ENCODE measurements around the gene CACNA2D1.

CACNA2D1 gene

DNA sequence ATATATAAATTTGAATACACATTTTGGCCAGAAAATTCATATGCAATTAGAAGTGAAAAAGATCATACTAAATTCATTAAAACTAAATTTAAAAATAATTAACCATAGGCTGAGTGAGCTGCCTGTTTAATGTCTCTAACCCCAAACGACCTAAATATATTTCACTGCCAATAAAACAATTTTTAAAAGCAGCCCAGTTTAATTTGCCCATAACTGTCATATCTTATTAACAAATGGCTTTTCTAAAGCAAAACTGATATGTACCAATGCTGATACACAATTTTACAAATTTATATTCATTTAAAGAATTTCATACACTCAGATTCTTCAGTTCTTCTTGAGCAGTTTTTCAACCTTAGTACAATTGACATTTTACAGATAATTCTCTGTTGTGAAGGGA lies 99.9 kb downstream of the CACNA2D1 start:
- DNase-seq (ENCODE audit: low read depth) = no peak

DNA sequence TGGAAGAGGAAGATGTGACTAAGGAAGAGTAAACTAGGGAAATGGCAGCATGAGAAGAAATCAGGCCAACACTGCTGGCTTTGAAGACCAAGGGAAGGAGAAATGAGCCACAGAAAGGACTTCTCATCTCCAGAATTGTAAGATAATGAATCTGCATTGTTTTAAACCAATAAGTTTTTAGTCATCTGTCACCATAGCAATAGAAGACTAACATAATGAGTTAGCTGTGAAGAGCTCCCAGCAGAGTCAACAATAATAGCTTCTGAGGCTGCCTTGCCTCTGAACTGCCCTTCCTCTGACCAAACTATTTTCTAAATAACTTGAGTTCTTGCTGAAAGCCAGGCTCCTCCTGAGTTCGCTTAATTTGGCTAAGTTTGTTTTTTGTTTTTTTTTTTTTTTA lies 103.6 kb downstream of the CACNA2D1 start:
- no peak for DNase-seq (ENCODE audit: low read depth)

DNA sequence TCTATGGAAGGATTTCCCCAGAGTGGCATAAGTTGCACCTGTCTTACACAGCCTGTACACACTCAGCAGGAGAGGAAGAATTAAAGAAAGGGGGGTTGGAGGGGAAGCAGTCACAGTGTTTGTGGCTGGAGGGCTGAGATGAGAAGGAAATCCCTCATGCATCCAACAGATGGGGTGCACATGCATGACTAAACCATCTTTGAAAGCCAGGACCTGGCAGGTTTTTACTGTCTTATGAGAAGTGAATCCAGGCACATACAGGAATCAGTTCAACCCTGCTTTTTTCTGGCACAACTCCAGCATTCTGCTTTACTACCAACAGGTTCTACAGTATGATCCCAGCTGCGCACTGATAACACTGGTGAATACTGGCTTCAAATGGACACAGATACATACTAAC lies 107.7 kb downstream of the CACNA2D1 start:
- peak; percentile 17 for DNase-seq (ENCODE audit: low read depth)

DNA sequence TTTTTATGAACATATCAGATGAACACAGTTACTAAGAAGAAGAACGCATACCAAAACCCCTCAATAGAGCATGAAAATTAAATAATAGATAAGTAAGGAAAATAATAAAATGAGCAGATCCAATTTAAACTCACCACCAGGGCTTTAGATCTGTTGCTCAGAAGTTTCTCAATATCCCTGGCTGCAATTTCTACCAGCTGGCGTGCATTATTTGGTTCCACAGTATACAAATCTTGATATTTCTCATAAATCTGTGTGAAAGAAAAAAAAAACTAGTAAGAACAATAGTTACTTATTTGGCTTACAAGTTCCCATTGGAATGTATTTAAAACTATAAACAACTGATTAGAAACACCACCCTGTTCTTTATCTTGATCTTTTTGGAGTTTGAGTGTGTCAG lies 108.6 kb downstream of the CACNA2D1 start:
- DNase-seq (ENCODE audit: low read depth) = no peak

- no peak for DNase-seq (ENCODE audit: low read depth)
Measured at GRCh38 chr7:82331234-82331633, 112.3 kb downstream of the CACNA2D1 start.

- no peak for DNase-seq (ENCODE audit: low read depth)
Measured at GRCh38 chr7:82330706-82331215, 112.8 kb downstream of the CACNA2D1 start.

DNA sequence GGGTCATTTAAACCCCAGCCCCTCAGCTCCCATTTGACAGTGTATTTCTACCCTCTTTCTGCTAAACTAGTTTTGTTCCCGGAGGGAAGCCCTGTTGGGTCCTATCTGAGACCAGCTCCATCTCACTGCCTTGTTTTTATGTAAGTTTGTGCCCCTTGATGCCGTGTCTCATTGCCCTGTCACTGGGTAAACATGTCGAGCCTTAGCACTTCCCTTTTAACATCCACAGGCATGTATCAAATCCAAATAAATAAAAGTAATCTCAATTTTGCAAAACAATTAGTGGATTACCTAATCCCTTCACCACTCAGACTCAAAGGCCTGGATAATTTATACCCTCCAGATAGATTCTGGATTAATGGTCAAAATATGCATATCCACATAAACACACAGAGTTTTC lies 115.7 kb downstream of the CACNA2D1 start:
- no peak for DNase-seq (ENCODE audit: low read depth)

GRCh38 chr7:82325416-82325815 lies 118.2 kb downstream of the CACNA2D1 start:
- DNase-seq (ENCODE audit: low read depth) = peak; percentile 66

DNA sequence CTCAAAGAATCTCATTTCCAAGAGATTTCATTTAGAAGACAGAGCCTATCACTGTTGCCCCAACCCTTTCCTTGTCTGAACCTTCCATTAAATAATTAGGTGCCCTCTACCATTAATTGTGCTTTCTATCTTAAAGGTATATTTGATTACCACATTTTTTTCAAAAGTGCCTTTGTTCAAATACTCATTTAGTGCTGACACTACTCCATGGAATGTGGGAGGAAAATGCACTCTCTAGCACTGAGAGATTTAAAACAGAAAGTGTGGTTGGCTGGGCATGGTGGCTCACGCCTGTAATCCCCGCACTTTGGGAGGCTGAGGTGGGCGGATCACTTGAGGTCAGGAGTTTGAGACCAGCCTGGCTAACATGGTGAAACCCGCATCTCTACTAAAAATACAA lies 119.8 kb downstream of the CACNA2D1 start:
- DNase-seq (ENCODE audit: low read depth) = peak; percentile 45

DNA sequence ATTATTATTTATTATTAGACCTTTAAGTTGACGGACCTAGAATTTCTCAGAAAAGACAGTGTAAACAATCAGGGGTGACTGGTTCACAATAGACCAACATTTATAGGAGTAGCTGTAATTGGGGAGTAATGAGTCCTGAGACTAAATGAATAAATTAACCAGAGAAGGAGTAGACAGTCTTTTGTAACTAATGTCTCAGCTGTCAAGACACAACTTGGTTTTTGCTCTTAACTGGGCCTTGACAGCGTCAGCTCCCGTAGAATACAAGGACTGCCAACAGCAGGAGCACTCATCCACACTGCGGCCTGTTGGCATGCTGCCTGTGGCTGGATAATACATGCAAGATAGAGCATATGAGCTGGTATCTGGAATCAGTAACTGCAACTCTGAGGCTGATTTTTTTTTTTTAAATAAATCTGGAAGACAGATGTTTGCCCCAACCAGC lies 123.9 kb downstream of the CACNA2D1 start:
- DNase-seq (ENCODE audit: low read depth) = peak; percentile 91

- no peak for DNase-seq (ENCODE audit: low read depth)
Measured at GRCh38 chr7:82318786-82319185, 124.8 kb downstream of the CACNA2D1 start.

GRCh38 chr7:82317760-82318159 lies 125.8 kb downstream of the CACNA2D1 start:
- DNase-seq (ENCODE audit: low read depth) = no peak

DNA sequence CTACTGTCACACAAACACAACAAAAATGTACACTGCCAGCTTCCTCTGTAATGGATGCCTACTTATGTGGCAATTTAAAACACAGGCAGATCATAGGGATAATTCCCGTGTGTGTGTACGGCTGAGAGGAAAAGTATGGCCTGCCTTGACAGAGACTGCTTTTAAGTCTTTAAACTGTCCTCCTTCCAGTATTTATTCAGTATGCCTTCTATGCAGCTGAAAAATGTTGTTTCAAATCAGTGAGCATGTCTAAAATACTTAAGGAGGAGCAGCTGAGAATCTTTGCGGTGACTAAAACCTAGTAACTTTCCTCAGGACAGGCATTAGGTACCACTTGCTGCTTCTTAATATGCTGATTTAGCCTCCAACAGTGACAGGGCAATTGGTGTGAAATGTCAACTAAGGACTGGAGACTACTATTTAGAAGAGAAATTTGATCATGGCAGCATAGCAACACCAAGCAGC lies 126.3 kb downstream of the CACNA2D1 start:
- DNase-seq (ENCODE audit: low read depth) = no peak

- no peak for DNase-seq (ENCODE audit: low read depth)
Measured at GRCh38 chr7:82313269-82313668, 130.3 kb downstream of the CACNA2D1 start.

GRCh38 chr7:82312646-82313045 lies 130.9 kb downstream of the CACNA2D1 start:
- no peak for DNase-seq (ENCODE audit: low read depth)

DNA sequence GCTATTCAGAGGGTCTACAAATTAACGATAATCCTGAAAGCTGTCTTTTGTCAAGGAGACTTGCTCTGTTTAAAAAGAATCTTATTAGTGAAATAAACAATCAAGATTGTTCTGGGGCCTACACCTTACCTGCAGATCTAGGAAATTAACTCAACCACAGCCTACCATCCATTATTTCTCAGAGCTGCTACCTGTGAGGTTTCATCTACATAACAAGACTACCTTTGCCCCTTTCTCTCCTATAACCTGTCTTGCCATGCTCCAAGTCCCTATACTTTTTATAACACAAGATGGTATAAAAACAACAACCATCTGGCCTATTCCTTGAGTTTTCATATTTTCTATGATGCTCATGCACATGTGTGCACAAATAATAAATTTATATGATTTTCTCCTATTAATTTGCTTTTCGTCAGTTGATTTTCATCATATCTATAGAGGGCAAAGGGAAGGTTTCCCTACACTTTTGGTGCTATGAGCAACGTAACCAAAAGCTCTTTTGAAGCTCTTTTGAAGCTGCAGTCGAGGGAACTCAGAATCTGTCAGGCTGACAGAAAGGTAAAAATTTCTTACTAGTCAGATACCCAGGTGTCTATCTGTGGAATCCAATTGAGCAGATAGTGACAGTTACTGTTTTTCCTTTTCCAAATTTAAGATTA lies 138.1 kb downstream of the CACNA2D1 start:
- DNase-seq (ENCODE audit: low read depth) = no peak

DNA sequence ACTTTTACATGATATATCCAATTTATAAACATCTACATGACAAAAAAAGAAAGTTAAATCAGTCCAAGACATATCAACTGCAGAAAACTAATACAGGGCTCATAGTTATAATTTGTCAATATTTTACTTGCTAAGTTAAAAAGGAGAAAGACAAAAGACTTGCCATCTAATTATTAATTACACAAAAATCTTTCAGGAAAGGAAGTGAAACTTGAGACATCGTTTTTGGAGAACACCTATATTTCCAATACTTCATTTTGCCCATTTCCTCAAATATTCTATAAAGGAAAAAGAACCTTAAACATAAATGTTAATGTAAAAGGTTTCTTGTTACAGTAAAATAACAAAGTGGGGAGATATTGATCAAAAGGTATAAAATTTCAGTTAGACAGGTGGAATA lies 148.7 kb downstream of the CACNA2D1 start:
- no peak for DNase-seq (ENCODE audit: low read depth)

- peak; percentile 17 for DNase-seq (ENCODE audit: low read depth)
Measured at GRCh38 chr7:82294382-82294784, 149.2 kb downstream of the CACNA2D1 start.

DNA sequence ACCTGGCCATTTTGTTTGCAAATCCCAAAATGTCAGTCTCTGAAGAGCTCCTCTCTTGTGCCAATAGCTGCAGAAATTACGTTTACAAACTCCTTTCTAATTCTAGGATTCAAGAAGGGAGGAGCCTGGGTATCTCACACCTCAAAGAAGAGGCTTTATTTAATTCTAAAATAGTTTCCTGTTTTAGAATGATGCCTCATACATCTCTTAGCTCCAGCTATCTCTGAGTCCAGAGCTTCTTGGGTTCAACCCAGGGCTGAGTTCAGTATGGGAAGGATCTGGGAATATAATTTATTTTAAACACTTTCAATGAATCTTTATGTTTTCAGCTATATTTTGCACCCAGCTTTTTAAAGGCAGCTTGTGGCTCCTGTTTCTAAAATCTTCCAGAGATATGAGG lies 150.1 kb downstream of the CACNA2D1 start:
- DNase-seq (ENCODE audit: low read depth) = no peak

DNA sequence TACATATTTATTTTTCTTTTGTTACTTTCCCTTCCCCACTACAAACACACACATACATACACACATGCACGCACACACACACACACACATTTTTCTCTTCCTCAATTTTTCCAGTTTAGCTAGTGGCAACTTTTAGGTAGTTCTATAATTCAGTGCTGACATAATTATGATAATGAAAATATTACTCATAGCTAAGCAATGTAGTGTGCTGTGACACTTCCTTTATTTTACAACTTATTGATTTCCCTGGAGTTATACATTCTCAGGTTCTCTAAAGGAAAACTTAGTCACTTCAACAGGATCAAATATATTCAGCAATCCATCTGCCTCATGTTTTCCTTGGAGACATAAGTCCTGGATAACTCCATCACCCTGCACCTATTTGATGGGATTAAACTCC lies 151.6 kb downstream of the CACNA2D1 start:
- DNase-seq (ENCODE audit: low read depth) = peak; percentile 7

DNA sequence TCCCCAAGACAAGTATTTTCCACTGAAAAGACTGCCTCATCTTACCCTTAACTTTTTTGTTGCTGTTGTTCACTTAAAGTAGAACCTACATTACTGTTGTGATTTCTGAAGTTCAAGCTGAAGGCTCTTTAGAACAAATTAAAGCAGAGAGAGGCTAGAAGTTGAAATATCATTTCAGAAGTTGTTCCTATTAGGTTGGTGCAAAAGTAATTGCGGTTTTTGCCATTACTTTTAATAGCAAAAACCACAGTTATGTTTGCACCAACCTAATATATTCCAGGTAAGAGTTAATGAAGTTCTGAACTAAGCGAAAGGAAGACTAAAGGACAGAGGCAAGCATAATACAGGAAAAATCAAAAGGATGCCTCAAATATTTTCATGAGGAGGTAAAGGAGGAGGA lies 153.7 kb downstream of the CACNA2D1 start:
- DNase-seq (ENCODE audit: low read depth) = no peak

GRCh38 chr7:82289152-82289535 lies 154.4 kb downstream of the CACNA2D1 start:
- DNase-seq (ENCODE audit: low read depth) = no peak

- no peak for DNase-seq (ENCODE audit: low read depth)
Measured at GRCh38 chr7:82286798-82287140, 156.8 kb downstream of the CACNA2D1 start.

- DNase-seq (ENCODE audit: low read depth) = no peak
Measured at GRCh38 chr7:82286096-82286797, 157.3 kb downstream of the CACNA2D1 start.
